ENCODE results near the gene TLNRD1. TPM values are rescaled to one million over a fixed set of nuclear protein-coding genes. Genes with fewer than 3 reads are reported as not detected.

The TLNRD1 gene
- total RNA-seq, 1 experiment from 2014 or later: 22.5 TPM

GRCh38 chr15:80989518-80990478 is 10.9 kb upstream of the TLNRD1 start, which contains the start of gene MESD (continued):
- TF ChIP-seq, protein P1, sequence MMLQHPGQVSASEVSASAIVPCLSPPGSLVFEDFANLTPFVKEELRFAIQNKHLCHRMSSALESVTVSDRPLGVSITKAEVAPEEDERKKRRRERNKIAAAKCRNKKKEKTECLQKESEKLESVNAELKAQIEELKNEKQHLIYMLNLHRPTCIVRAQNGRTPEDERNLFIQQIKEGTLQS (IDR thresholded peaks at IDR 0.05): no peak
- no peak for TF ChIP-seq EZH2 (IDR thresholded peaks at IDR 0.05)

DNA sequence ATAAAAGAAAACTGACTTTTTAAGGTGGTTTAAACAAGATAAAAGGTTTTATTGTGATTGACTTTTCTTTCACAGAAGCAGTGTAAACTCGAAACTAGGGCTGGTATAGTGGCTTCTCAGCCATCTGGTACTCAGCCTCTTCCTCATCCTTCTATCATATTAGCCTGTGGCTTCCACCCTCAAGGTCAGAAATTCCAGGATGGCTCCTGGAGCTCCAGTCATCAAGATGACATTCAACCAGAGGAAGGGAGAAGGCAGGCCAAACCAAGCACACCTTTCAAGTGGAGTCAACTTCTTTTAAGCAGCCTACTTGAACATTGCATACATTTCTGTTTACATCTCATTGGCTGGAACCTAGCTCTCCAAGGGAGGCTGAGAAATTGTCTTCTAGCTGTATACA is 9.8 kb upstream of the TLNRD1 start:
- DNase-seq (ENCODE audit: low read depth, low spot score) (no peak), ATAC-seq (no peak)
- RAD21 ChIA-PET (ENCODE audit: low non-redundant PET in 1 of 2, low total read pairs in 2 of 2, uncharacterized antibody in 2 of 2, unreplicated experiment in 2 of 2): no interaction called here
- Histone ChIP-seq H3K4me3 (replicated peaks in 1 of 2; ENCODE audit: low read depth in 1 of 2, low read length in 2 of 2) (no peak overlapping the region), H2AFZ (ENCODE audit: low read depth, low read length, poor library complexity, severe bottlenecking) (no peak overlapping the region), H3K27me3 (ENCODE audit: insufficient read depth, low read length) (no peaks in the 10 kb centered on the region), H3K4me2 (ENCODE audit: low read length) (peak overlapping the region; percentile 89; the same call in 1 of the 2 replicates), H3K9me3 (ENCODE audit: control insufficient read depth in 1 of 2, insufficient read depth in 1 of 2, low read depth in 1 of 2, low read length in 2 of 2) (no peaks in the 10 kb centered on the region), H3K9me2 (ENCODE audit: insufficient read depth) (no peaks in the 10 kb centered on the region), H3K4me1 (ENCODE audit: control insufficient read depth in 1 of 2, insufficient read depth in 2 of 2, low read length in 2 of 2) (peaks cover 13 to 29% of the 10 kb centered on the region in 2 experiments; a peak in 3 of 4 replicates), H3K36me3 (ENCODE audit: control insufficient read depth in 1 of 2, insufficient read depth in 2 of 2, low read length in 2 of 2) (no peaks in the 10 kb centered on the region), H3K79me2 (ENCODE audit: insufficient read depth, low read length) (peaks cover 34% of the 10 kb centered on the region), H3K9ac (ENCODE audit: low read length) (no peak overlapping the region), H3K27ac (ENCODE audit: low read depth, low read length) (no peak overlapping the region), H4K20me1 (ENCODE audit: insufficient read depth) (no peaks in the 10 kb centered on the region)
- intact Hi-C loops (cut with micrococcal nuclease): loop anchor here (10.0 kb wide), 1 partner anchor 334 kb away; the partner anchor contains the start of gene STARD5
- CTCF ChIA-PET: interaction anchor here (0.7 to 3.2 kb wide), 4 partner anchors 9 to 275 kb away, joined by 3 to 14 read pairs (median 4); partner anchors contain the start of gene TLNRD1
- POLR2A ChIA-PET: interaction anchor here (0.7 to 1.4 kb wide), 2 partner anchors 9 to 289 kb away, joined by 3 to 6 read pairs; partner anchors contain the start of gene TLNRD1
- no TSS peak for BruUV-seq (replicated peaks)
- TF ChIP-seq JUND (IDR thresholded peaks at IDR 0.05) (no peak), EZH2phosphoT487 (IDR thresholded peaks at IDR 0.05; ENCODE audit: borderline replicate concordance) (no peak), TCF7L2 (IDR thresholded peaks at IDR 0.05; ENCODE audit: borderline replicate concordance, extremely low read depth, insufficient read depth, insufficient read length) (no peak), POLR2AphosphoS5 (IDR thresholded peaks at IDR 0.05; ENCODE audit: low read depth, low read length) (no peak), CEBPB (IDR thresholded peaks at IDR 0.05; ENCODE audit: low read depth) (no peak), CBX3 (IDR thresholded peaks at IDR 0.05; ENCODE audit: low read depth) (no peak), ZNF274 (IDR thresholded peaks at IDR 0.05; ENCODE audit: low read depth, low read length) (no peak), SRF (IDR thresholded peaks at IDR 0.05; ENCODE audit: low read depth) (no peak), MAX (IDR thresholded peaks at IDR 0.05) (no peak), FOSL1 (IDR thresholded peaks at IDR 0.05; ENCODE audit: low read depth) (no peak), EGR1 (IDR thresholded peaks at IDR 0.05; ENCODE audit: low read depth) (no peak), SIN3A (IDR thresholded peaks at IDR 0.05; ENCODE audit: low read depth) (no peak), EZH2 (IDR thresholded peaks at IDR 0.05) (no peak)
- TF ChIP-seq, protein P2, sequence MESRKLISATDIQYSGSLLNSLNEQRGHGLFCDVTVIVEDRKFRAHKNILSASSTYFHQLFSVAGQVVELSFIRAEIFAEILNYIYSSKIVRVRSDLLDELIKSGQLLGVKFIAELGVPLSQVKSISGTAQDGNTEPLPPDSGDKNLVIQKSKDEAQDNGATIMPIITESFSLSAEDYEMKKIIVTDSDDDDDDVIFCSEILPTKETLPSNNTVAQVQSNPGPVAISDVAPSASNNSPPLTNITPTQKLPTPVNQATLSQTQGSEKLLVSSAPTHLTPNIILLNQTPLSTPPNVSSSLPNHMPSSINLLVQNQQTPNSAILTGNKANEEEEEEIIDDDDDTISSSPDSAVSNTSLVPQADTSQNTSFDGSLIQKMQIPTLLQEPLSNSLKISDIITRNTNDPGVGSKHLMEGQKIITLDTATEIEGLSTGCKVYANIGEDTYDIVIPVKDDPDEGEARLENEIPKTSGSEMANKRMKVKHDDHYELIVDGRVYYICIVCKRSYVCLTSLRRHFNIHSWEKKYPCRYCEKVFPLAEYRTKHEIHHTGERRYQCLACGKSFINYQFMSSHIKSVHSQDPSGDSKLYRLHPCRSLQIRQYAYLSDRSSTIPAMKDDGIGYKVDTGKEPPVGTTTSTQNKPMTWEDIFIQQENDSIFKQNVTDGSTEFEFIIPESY (IDR thresholded peaks at IDR 0.05; ENCODE audit: extremely low read depth, insufficient replicate concordance, low read length): no peak
- TF ChIP-seq, protein P3, sequence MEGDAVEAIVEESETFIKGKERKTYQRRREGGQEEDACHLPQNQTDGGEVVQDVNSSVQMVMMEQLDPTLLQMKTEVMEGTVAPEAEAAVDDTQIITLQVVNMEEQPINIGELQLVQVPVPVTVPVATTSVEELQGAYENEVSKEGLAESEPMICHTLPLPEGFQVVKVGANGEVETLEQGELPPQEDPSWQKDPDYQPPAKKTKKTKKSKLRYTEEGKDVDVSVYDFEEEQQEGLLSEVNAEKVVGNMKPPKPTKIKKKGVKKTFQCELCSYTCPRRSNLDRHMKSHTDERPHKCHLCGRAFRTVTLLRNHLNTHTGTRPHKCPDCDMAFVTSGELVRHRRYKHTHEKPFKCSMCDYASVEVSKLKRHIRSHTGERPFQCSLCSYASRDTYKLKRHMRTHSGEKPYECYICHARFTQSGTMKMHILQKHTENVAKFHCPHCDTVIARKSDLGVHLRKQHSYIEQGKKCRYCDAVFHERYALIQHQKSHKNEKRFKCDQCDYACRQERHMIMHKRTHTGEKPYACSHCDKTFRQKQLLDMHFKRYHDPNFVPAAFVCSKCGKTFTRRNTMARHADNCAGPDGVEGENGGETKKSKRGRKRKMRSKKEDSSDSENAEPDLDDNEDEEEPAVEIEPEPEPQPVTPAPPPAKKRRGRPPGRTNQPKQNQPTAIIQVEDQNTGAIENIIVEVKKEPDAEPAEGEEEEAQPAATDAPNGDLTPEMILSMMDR (IDR thresholded peaks at IDR 0.05 in 2 of 3, conservative IDR thresholded peaks at IDR 0.05 in 1 of 3; ENCODE audit: borderline replicate concordance in 1 of 3, insufficient read depth in 1 of 3, low read depth in 2 of 3, low read length in 2 of 3): no peak

Measured in HCT116 (cell line).